ENCODE results near the gene VTCN1. TPM values are rescaled to one million over a fixed set of nuclear protein-coding genes. Genes with fewer than 3 reads are reported as not detected.

The VTCN1 gene
- total RNA-seq, 4 donors from 2014 or later, result not detected

DNA sequence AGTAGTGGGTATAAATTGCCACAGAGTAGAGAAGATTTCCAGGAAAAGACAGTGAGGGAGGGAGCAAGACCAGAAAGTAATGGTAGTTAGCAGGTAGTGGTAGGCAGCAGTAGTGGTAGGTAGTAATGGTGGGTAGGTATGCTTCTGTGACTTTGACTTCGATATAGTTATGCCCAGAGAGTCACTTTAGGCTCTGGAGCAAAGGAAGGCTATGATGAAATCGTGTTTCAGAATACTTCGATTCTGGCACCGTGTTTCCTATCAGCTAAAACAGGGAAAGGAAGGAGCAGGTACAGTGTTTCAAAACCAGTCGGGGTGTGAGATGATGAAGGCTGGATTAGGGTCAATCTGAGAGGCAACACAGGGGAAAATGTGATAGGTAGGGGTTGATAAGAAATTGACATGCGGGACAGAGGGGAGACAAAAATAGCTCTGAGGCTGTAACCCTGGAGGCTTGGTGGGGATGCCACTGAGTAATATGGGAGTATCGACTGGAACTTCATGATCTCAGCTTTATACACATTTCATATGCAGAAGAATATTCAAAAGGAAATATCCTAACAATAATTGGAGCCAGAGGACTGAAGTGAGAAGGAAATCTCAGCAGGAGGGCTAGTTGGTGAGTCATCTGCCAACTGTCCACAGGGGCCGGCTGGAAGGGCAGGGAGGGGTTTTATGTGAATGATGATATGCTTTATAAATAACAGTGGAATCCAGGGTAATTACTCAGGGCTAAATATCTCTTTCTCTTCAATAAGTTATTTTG is 64.0 kb downstream of the VTCN1 start:
- H3K4me3 ChIP-seq, result no peak overlapping the region
- no peak for TF ChIP-seq POLR2AphosphoS5 (IDR thresholded peaks at IDR 0.05)
- no peak for TF ChIP-seq CTCF (IDR thresholded peaks at IDR 0.05)
- TF ChIP-seq POLR2A (IDR thresholded peaks at IDR 0.05; ENCODE audit: low read depth), result no peak
- no peak for TF ChIP-seq EP300 (IDR thresholded peaks at IDR 0.05)
- WGBS, result 69% methylated on average over 8 of the region's 8 CpGs
- no peak overlapping the region for H3K27ac ChIP-seq (replicated peaks in 1 of 4)
- intact Hi-C loops (cut with DNase I), result no loop called here
- H3K4me1 ChIP-seq, result no peaks in the 10 kb centered on the region
- H3K9me3 ChIP-seq, result no peaks in the 10 kb centered on the region
- no peaks in the 10 kb centered on the region for H3K36me3 ChIP-seq
- no peaks in the 10 kb centered on the region for H3K27me3 ChIP-seq
- DNase-seq (ENCODE audit: extremely low spot score), result no peak

GRCh38 chr1:117146072-117146471 is 64.7 kb downstream of the VTCN1 start:
- TF ChIP-seq EP300 (IDR thresholded peaks at IDR 0.05) (no peak), POLR2A (IDR thresholded peaks at IDR 0.05; ENCODE audit: low read depth) (no peak), CTCF (IDR thresholded peaks at IDR 0.05) (no peak), POLR2AphosphoS5 (IDR thresholded peaks at IDR 0.05) (no peak)
- intact Hi-C loops (cut with DNase I), result no loop called here
- Histone ChIP-seq H3K4me1 (no peaks in the 10 kb centered on the region), H3K27me3 (no peaks in the 10 kb centered on the region), H3K9me3 (no peaks in the 10 kb centered on the region), H3K36me3 (no peaks in the 10 kb centered on the region), H3K27ac (replicated peaks in 1 of 4) (no peak overlapping the region), H3K4me3 (no peak overlapping the region)
- DNase-seq (ENCODE audit: extremely low spot score), result no peak
- 91% methylated on average over 2 of the region's 2 CpGs for WGBS

- Histone ChIP-seq H3K27ac (replicated peaks in 1 of 4) (no peak overlapping the region), H3K27me3 (no peaks in the 10 kb centered on the region), H3K4me1 (no peaks in the 10 kb centered on the region), H3K9me3 (no peaks in the 10 kb centered on the region), H3K36me3 (no peaks in the 10 kb centered on the region), H3K4me3 (no peak overlapping the region)
- WGBS, result 70% methylated on average over 3 of the region's 3 CpGs
- no peak for DNase-seq (ENCODE audit: extremely low spot score)
- no peak for TF ChIP-seq EP300 (IDR thresholded peaks at IDR 0.05)
- no peak for TF ChIP-seq CTCF (IDR thresholded peaks at IDR 0.05)
- TF ChIP-seq POLR2AphosphoS5 (IDR thresholded peaks at IDR 0.05), result no peak
- TF ChIP-seq POLR2A (IDR thresholded peaks at IDR 0.05; ENCODE audit: low read depth), result no peak
- intact Hi-C loops (cut with DNase I), result no loop called here
Observed at GRCh38 chr1:117143871-117144270, 66.9 kb downstream of the VTCN1 start.

GRCh38 chr1:117143172-117143571 is 67.6 kb downstream of the VTCN1 start:
- no peak overlapping the region for H3K4me3 ChIP-seq
- H3K27me3 ChIP-seq, result no peaks in the 10 kb centered on the region
- H3K9me3 ChIP-seq, result no peaks in the 10 kb centered on the region
- H3K4me1 ChIP-seq, result no peaks in the 10 kb centered on the region
- intact Hi-C loops (cut with DNase I), result no loop called here
- no peak for DNase-seq (ENCODE audit: extremely low spot score)
- no peak overlapping the region for H3K27ac ChIP-seq (replicated peaks in 1 of 4)
- H3K36me3 ChIP-seq, result no peaks in the 10 kb centered on the region
- TF ChIP-seq CTCF (IDR thresholded peaks at IDR 0.05), result no peak
- no peak for TF ChIP-seq POLR2A (IDR thresholded peaks at IDR 0.05; ENCODE audit: low read depth)
- TF ChIP-seq EP300 (IDR thresholded peaks at IDR 0.05), result no peak
- no peak for TF ChIP-seq POLR2AphosphoS5 (IDR thresholded peaks at IDR 0.05)

- Histone ChIP-seq H3K4me1 (no peaks in the 10 kb centered on the region), H3K27me3 (no peaks in the 10 kb centered on the region), H3K4me3 (no peak overlapping the region), H3K36me3 (no peaks in the 10 kb centered on the region), H3K27ac (replicated peaks in 1 of 4) (no peak overlapping the region), H3K9me3 (no peaks in the 10 kb centered on the region)
- WGBS, result 55% methylated on average over 2 of the region's 2 CpGs
- TF ChIP-seq POLR2A (IDR thresholded peaks at IDR 0.05; ENCODE audit: low read depth) (no peak), EP300 (IDR thresholded peaks at IDR 0.05) (no peak), CTCF (IDR thresholded peaks at IDR 0.05) (no peak), POLR2AphosphoS5 (IDR thresholded peaks at IDR 0.05) (no peak)
- no peak for DNase-seq (ENCODE audit: extremely low spot score)
- intact Hi-C loops (cut with DNase I), result no loop called here
Observed at GRCh38 chr1:117142200-117142599, 68.5 kb downstream of the VTCN1 start.
